Activated CD8-positive, alpha-beta memory T cell treated with anti-CD3 and anti-CD28 coated beads, Interleukin-2, amount 10 ng/mL, durations not matched to agents 7 days and 5 days (primary cell): Measurements from ENCODE around the gene ALDH3B1. TPM values are rescaled to one million over a fixed set of nuclear protein-coding genes. Genes with fewer than 3 reads are reported as not detected.
A peak's percentile ranks its signal among the peaks of the same experiment; 100 is the strongest.

Experiments used
- ATAC-seq: fragments of 150-1000 bp; cut with Tn5 transposase; one replicate; pipeline ENCODE4 v1.10.0; 2021; ENCODE audit warnings: moderate library complexity
- CTCF ChIA-PET: fragments of 350-600 bp; sonication (Branson Sonifier 250); formaldehyde crosslinking; loops from one replicate; lab custom pipeline; 2021; ENCODE audit warnings: antibody characterized with exemption; lab: Charles Lee
- DNase-seq: peaks from one replicate; pipeline ENCODE4 v3.0.0-alpha.2; 2020
- H3K27ac Mint-ChIP-seq: one replicate; pipeline ENCODE4 v1.8.0; 2021; ENCODE audit warnings: mild to moderate bottlenecking, mixed read lengths
- H3K27me3 Mint-ChIP-seq: one replicate; pipeline ENCODE4 v1.8.0; 2021; ENCODE audit warnings: mixed read lengths
- H3K36me3 Mint-ChIP-seq: one replicate; pipeline ENCODE4 v1.8.0; 2021; ENCODE audit warnings: mild to moderate bottlenecking, mixed read lengths
- H3K4me1 Mint-ChIP-seq: one replicate; pipeline ENCODE4 v1.8.0; 2021; ENCODE audit warnings: mixed read lengths
- H3K4me3 Mint-ChIP-seq: one replicate; pipeline ENCODE4 v1.8.0; 2021; ENCODE audit warnings: mild to moderate bottlenecking, moderate library complexity, mixed read lengths
- H3K9me3 Mint-ChIP-seq: one replicate; pipeline ENCODE4 v1.8.0; 2022; ENCODE audit warnings: low read depth, mixed read lengths
- total RNA-seq, 2 experiments: library from RNA; stranded (reverse); gene quantifications; one replicate each; pipeline ENCODE4 v1.2.3, GENCODE V29; 2021

ALDH3B1 gene
- total RNA-seq, 2 experiments from 2014 or later = not detected

- H3K36me3 Mint-ChIP-seq = peaks cover 8% of the 10 kb centered on the region
- H3K9me3 Mint-ChIP-seq = no peaks in the 10 kb centered on the region
- H3K4me3 Mint-ChIP-seq = no peak overlapping the region
- H3K27ac Mint-ChIP-seq = no peak overlapping the region
- CTCF ChIA-PET = no interaction called here
- H3K27me3 Mint-ChIP-seq = no peaks in the 10 kb centered on the region
- DNase-seq (no peak), ATAC-seq (no peak)
- H3K4me1 Mint-ChIP-seq = peaks cover 13% of the 10 kb centered on the region
Observed at GRCh38 chr11:68043029-68043348, 32.9 kb downstream of the ALDH3B1 start.

GRCh38 chr11:68043349-68044144 lies 33.4 kb downstream of the ALDH3B1 start:
- Mint-ChIP-seq H3K27me3 (no peaks in the 10 kb centered on the region), H3K4me3 (no peak overlapping the region), H3K9me3 (no peaks in the 10 kb centered on the region), H3K36me3 (peaks cover 8% of the 10 kb centered on the region), H3K4me1 (peaks cover 11% of the 10 kb centered on the region), H3K27ac (no peak overlapping the region)
- ATAC-seq (no peak), DNase-seq (no peak)
- CTCF ChIA-PET = no interaction called here

DNA sequence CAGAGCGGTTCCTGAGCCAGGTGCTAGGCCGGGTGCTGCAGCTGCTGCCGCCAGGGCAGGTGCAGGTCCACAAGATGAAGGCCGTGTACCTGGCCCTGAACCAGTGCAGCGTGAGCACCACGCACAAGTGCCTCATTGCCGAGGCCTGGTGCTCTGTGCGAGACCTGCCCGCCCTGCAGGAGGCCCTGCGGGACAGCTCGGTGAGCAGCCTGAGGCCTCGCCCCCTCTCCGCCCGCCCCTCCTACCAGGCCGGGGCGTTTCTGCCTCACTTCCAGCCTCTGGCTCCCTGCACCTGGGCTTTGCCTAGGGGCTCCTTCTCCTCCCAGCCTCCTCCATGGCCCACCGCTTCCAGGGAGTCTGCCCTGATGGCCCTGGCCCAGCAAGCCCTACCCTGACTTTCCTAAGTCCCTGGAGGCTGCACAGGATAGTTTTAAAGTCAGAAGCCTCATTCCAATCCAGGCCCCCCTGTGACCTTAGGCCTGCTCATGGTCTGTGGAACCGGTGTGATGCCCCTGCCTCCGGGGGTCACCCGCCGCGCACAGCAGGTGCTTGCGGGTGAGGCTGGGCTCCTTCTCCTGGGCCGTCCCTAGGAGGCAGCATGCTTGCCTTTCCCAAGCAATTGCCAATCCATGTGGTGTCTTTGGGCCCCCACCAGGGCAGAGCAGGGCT lies 34.2 kb downstream of the ALDH3B1 start:
- Mint-ChIP-seq H3K36me3 (peaks cover 11% of the 10 kb centered on the region), H3K4me1 (peaks cover 11% of the 10 kb centered on the region), H3K4me3 (no peak overlapping the region), H3K9me3 (no peaks in the 10 kb centered on the region), H3K27me3 (no peaks in the 10 kb centered on the region), H3K27ac (no peak overlapping the region)
- no peak for ATAC-seq
- no peak for DNase-seq
- CTCF ChIA-PET = no interaction called here

DNA sequence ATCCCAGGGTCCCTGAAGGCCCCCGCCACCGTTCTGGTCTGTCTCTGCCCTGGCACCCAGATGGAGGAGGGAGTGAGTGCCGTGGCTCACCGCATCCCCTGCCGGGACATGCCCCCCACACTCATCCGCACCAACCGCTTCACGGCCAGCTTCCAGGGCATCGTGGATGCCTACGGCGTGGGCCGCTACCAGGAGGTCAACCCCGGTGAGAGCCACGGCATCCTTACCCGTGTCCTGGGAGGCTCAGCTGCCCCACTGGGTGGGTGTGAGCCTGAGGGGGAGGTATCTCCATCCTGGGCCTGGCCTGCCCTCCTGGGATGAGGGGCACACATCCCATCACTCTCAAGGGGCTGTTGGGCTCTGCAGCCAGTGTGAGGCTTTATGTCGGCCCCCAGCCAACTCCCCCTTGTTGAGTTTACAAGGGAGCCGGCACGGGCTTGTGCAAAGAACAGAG lies 34.8 kb downstream of the ALDH3B1 start:
- no peaks in the 10 kb centered on the region for H3K27me3 Mint-ChIP-seq
- DNase-seq = no peak
- no peak overlapping the region for H3K4me3 Mint-ChIP-seq
- peaks cover 11% of the 10 kb centered on the region for H3K36me3 Mint-ChIP-seq
- no peaks in the 10 kb centered on the region for H3K9me3 Mint-ChIP-seq
- H3K4me1 Mint-ChIP-seq = peaks cover 9% of the 10 kb centered on the region
- CTCF ChIA-PET = no interaction called here
- no peak for ATAC-seq
- no peak overlapping the region for H3K27ac Mint-ChIP-seq

DNA sequence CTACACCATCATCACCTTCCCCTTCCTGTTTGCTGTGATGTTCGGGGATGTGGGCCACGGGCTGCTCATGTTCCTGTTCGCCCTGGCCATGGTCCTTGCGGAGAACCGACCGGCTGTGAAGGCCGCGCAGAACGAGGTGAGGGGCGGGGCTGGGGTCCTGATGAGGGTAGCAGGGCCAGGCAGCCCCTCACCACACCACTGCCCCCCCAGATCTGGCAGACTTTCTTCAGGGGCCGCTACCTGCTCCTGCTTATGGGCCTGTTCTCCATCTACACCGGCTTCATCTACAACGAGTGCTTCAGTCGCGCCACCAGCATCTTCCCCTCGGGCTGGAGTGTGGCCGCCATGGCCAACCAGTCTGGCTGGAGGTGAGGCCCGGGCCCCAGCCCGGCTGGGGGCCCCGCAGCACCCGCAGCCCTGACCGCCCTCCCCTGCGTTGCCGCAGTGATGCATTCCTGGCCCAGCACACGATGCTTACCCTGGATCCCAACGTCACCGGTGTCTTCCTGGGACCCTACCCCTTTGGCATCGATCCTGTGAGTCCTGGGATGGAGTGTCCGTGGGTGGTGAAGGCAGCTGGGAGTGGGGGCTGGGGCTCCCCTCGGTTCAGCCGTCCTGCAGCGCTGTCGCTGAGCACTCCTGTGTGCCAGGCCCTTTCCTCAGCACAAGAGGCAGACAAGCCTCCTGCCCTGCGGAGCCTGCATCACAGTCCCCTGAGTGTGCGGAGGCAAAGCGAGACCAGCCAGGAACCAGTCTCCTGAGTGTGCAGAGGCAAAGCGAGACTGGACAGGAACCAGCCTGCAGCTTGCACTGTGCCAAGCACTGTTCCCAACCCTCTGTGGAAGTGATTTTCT lies 37.5 kb downstream of the ALDH3B1 start:
- DNase-seq = no peak
- Mint-ChIP-seq H3K36me3 (peaks cover 21% of the 10 kb centered on the region), H3K27ac (no peak overlapping the region), H3K4me1 (no peaks in the 10 kb centered on the region), H3K9me3 (no peaks in the 10 kb centered on the region), H3K4me3 (no peak overlapping the region), H3K27me3 (no peaks in the 10 kb centered on the region)
- CTCF ChIA-PET = no interaction called here
- ATAC-seq = no peak

GRCh38 chr11:68048681-68049508 lies 38.8 kb downstream of the ALDH3B1 start:
- ATAC-seq = no peak
- DNase-seq = no peak
- Mint-ChIP-seq H3K36me3 (peaks cover 21% of the 10 kb centered on the region), H3K27me3 (no peaks in the 10 kb centered on the region), H3K27ac (no peak overlapping the region), H3K4me3 (no peak overlapping the region), H3K9me3 (no peaks in the 10 kb centered on the region), H3K4me1 (no peaks in the 10 kb centered on the region)
- CTCF ChIA-PET = no interaction called here

GRCh38 chr11:68049509-68050370 lies 39.6 kb downstream of the ALDH3B1 start:
- ATAC-seq = no peak
- peaks cover 21% of the 10 kb centered on the region for H3K36me3 Mint-ChIP-seq
- no peaks in the 10 kb centered on the region for H3K4me1 Mint-ChIP-seq
- no peak overlapping the region for H3K4me3 Mint-ChIP-seq
- H3K27ac Mint-ChIP-seq = no peak overlapping the region
- no peaks in the 10 kb centered on the region for H3K27me3 Mint-ChIP-seq
- CTCF ChIA-PET = no interaction called here
- no peak for DNase-seq
- H3K9me3 Mint-ChIP-seq = no peaks in the 10 kb centered on the region

- ATAC-seq (no peak), DNase-seq (no peak)
- H3K9me3 Mint-ChIP-seq = no peaks in the 10 kb centered on the region
- H3K4me3 Mint-ChIP-seq = no peak overlapping the region
- peaks cover 21% of the 10 kb centered on the region for H3K36me3 Mint-ChIP-seq
- CTCF ChIA-PET = no interaction called here
- no peak overlapping the region for H3K27ac Mint-ChIP-seq
- H3K4me1 Mint-ChIP-seq = no peaks in the 10 kb centered on the region
- no peaks in the 10 kb centered on the region for H3K27me3 Mint-ChIP-seq
Observed at GRCh38 chr11:68050371-68050841, 40.3 kb downstream of the ALDH3B1 start.

DNA sequence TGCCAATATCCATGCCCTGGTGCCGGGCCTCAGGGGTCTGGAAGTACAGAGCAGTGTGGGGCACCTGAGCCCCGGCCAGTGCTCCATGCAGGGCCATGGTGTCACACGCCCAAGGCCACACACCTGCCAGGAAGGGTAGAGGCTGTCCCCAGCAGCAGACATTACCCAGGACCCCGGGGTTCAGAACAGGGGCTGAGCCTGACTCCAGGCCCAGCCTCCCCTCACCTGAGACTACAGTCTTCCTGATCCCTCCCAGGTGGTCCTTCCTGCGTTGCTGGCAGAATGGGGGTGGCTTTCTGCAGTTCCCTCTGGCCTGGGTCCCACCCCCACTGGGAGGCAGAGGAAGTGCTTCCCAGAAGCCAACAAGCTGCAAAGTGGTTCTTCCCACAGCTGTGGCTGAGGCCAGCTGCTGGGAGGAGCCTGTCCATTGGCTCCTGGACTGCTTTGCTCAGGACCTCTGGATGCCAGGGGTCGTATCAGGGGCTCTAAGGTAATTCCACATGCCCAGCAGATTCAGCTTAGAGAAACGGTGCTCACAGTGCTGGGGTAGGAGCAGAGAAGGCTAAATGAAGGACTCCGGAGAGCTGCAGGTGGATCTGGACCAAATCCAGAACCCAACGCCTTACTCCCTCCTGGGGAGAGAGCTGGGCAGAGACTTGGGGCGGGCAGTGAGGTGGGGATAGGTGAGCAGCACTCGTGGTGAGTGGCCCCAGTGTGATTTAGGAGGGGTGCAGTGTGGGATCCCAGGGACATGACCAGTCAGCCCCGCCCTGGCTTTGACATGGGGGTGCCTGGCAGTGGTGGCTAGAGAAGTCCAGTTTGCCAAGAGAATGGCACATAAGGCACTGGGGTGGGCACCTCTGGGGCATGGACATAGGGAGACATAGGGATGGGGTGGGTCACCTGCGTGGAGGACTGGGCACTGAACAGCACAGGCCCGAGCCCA lies 41.3 kb downstream of the ALDH3B1 start:
- H3K4me3 Mint-ChIP-seq = no peak overlapping the region
- DNase-seq (no peak), ATAC-seq (no peak)
- H3K36me3 Mint-ChIP-seq = peaks cover 19% of the 10 kb centered on the region
- no peaks in the 10 kb centered on the region for H3K27me3 Mint-ChIP-seq
- no peaks in the 10 kb centered on the region for H3K9me3 Mint-ChIP-seq
- no peaks in the 10 kb centered on the region for H3K4me1 Mint-ChIP-seq
- CTCF ChIA-PET = no interaction called here
- H3K27ac Mint-ChIP-seq = peak overlapping the region; percentile 0

DNA sequence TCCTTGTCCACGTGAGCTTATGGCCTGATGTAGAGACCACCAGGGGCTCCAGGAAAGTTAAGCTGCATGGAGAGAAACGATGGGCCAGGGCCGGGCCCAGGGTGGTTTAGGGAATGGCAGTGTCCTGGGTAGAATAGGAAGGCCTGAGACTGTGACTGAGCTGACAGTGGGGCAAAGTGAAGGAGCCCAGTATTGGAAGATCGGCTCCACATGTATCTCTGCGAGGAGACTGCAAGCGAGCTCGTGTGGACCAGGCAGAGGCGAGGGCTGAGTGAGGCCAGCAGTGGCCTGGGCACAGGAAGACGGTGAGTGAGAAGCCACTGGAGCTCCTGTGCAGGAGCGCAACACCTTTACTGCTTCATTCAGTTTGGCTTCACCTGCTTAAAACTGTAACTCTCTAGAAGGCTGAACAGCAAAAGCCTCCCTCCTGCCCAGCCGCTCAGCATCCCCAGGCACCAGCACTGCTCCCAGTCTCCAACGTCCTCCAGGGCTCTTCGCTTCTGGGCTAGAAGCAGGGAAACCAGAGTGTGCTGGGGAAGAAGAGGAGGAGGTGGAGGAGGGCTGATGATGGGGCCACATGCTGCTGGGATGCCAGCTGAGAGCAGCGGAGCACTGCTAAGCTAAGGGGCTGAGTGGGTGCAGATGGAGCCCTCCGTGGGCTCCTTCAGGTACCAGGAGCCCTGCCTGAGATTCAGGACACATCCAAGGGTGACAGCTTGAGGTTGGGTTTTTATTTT lies 42.2 kb downstream of the ALDH3B1 start:
- CTCF ChIA-PET = no interaction called here
- Mint-ChIP-seq H3K36me3 (peaks cover 16% of the 10 kb centered on the region), H3K4me3 (no peak overlapping the region), H3K27me3 (no peaks in the 10 kb centered on the region), H3K9me3 (no peaks in the 10 kb centered on the region), H3K4me1 (no peaks in the 10 kb centered on the region), H3K27ac (peak overlapping the region; percentile 0)
- ATAC-seq (no peak), DNase-seq (no peak)

GRCh38 chr11:68053117-68053516 lies 43.0 kb downstream of the ALDH3B1 start:
- H3K27ac Mint-ChIP-seq = no peak overlapping the region
- CTCF ChIA-PET = no interaction called here

More at GRCh38 chr11:68053117-68053516, 43.0 kb downstream of the ALDH3B1 start:
- ATAC-seq = no peak
- Mint-ChIP-seq H3K9me3 (no peaks in the 10 kb centered on the region), H3K4me1 (no peaks in the 10 kb centered on the region), H3K4me3 (no peak overlapping the region), H3K27me3 (no peaks in the 10 kb centered on the region), H3K36me3 (peaks cover 15% of the 10 kb centered on the region)
- no peak for DNase-seq
